Prostate gland (tissue), 2 donors: ENCODE measurements around the gene RNF144A. TPM values are rescaled to one million over a fixed set of nuclear protein-coding genes. Genes with fewer than 3 reads are reported as not detected.

ENCODE experiments used
- DNase-seq: peaks from one replicate; pipeline ENCODE4 v3.0.0-alpha.2; 2019; ENCODE audit warnings: low spot score
- H3K27ac ChIP-seq, 2 donors: fragments of 200-600 bp; sonication (generic); 2 replicates each; pipeline ENCODE4 v1.5.1; 2017 to 2019
- H3K27me3 ChIP-seq: fragments of 200-600 bp; sonication (generic); replicated peaks from 2 replicates; pipeline ENCODE4 v1.5.1; 2019; ENCODE audit not compliant: insufficient read depth
- H3K36me3 ChIP-seq, 2 donors: fragments of 200-600 bp; sonication (generic); 1 replicate in 1 of 2; 2 replicates in 1 of 2; pipeline versions ENCODE4 v1.5.1 to v1.8.1; 2017 to 2019
- H3K4me1 ChIP-seq: fragments of 200-600 bp; sonication (generic); replicated peaks from 2 replicates; pipeline ENCODE4 v1.5.1; 2019
- H3K4me3 ChIP-seq, 2 donors: fragments of 200-600 bp; sonication (generic); 2 replicates each; pipeline ENCODE4 v1.5.1; 2017 to 2019
- H3K9me3 ChIP-seq: fragments of 200-600 bp; sonication (generic); 2 replicates; pipeline ENCODE4 v1.5.1; 2017
- POLR2A ChIP-seq: fragments of 450-650 bp; IDR thresholded peaks from one replicate; pipeline ENCODE4 v1.6.1; 2016; ENCODE audit warnings: antibody characterized with exemption, mild to moderate bottlenecking
- POLR2AphosphoS5 ChIP-seq: sonication (generic); formaldehyde crosslinking; IDR thresholded peaks from one replicate; pipeline ENCODE4 v1.6.1; 2017; ENCODE audit warnings: antibody characterized with exemption
- WGBS: methylation state at CpG from one replicate; pipeline ENCODE4 v1.1.5; 2018; 5-methylcytosine and 5-hydroxymethylcytosine counted together
- intact Hi-C: fragments of 100-400 bp; cut with DNase I; formaldehyde crosslinking; loops from one replicate; pipeline ENCODE4 v1.14.2; 2022
- total RNA-seq, 2 donors: library from RNA; depleted of rRNA; stranded (reverse); fragments of >200 nt; gene quantifications; one replicate each; pipeline ENCODE4 v1.1.0, GENCODE V29; 2016
- TF ChIP-seq, protein P1 (sequence below), 4 experiments: fragments of 200-600 bp in 2 of 4; fragments of 450-650 bp in 2 of 4; sonication (generic) in 2 of 4; IDR thresholded peaks; 1 replicate in 3 of 4; 2 replicates in 1 of 4; pipeline ENCODE4 v1.5.1; 2016 to 2019; ENCODE audit warnings: antibody characterized with exemption in 4 of 4, mild to moderate bottlenecking in 2 of 4, moderate library complexity in 2 of 4

RNF144A gene
- total RNA-seq, 2 donors from 2014 or later: 9.1 to 27.9 TPM

DNA sequence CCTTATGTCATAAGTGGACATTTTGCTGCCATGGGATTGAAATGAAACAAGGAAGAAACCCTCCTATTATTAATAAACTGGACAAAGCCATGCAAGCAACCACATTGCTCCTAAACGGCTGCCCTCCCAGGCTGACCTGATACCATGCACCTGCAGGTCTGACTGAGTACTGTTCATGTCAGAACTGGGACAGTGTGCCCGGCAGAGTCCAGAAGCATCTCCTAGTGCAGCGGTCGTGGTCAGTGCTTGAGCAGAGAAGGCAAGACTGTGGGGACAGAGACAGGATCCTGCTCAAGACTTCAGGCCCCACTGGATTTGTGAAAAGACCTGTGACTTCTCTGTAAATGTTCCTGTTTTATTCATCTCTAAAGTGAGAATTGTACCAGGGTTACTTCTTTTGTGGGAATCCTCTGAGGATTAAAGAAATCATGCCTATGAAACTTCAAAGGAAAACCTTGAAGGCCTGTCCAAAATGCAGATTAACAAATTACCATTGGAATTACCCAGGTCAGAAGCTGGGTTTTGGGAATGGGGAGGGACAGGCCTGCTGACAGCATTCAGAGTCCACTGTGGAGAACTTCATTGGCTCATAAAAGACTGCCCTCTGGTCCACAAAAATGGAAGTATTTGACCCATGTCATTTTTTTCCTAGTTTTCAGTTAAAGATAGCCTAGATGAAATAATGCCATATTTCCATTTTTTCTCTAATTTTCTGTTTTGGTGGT, 13.9 kb downstream of the RNF144A start:
- H3K4me1 ChIP-seq: peaks cover 4% of the 10 kb centered on the region
- peak; percentile 2 for DNase-seq
- no peak overlapping the region for H3K4me3 ChIP-seq
- H3K27me3 ChIP-seq: no peaks in the 10 kb centered on the region
- intact Hi-C loops: no loop called here
- H3K27ac ChIP-seq: no peak overlapping the region
- no peaks in the 10 kb centered on the region for H3K36me3 ChIP-seq
- 83% methylated on average over 4 of the region's 4 CpGs for whole genome bisulfite sequencing
- TF ChIP-seq POLR2A (no peak), POLR2AphosphoS5 (no peak)
- TF ChIP-seq, protein P1, sequence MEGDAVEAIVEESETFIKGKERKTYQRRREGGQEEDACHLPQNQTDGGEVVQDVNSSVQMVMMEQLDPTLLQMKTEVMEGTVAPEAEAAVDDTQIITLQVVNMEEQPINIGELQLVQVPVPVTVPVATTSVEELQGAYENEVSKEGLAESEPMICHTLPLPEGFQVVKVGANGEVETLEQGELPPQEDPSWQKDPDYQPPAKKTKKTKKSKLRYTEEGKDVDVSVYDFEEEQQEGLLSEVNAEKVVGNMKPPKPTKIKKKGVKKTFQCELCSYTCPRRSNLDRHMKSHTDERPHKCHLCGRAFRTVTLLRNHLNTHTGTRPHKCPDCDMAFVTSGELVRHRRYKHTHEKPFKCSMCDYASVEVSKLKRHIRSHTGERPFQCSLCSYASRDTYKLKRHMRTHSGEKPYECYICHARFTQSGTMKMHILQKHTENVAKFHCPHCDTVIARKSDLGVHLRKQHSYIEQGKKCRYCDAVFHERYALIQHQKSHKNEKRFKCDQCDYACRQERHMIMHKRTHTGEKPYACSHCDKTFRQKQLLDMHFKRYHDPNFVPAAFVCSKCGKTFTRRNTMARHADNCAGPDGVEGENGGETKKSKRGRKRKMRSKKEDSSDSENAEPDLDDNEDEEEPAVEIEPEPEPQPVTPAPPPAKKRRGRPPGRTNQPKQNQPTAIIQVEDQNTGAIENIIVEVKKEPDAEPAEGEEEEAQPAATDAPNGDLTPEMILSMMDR (IDR thresholded peaks at IDR 0.05): no peak
- no peaks in the 10 kb centered on the region for H3K9me3 ChIP-seq

DNA sequence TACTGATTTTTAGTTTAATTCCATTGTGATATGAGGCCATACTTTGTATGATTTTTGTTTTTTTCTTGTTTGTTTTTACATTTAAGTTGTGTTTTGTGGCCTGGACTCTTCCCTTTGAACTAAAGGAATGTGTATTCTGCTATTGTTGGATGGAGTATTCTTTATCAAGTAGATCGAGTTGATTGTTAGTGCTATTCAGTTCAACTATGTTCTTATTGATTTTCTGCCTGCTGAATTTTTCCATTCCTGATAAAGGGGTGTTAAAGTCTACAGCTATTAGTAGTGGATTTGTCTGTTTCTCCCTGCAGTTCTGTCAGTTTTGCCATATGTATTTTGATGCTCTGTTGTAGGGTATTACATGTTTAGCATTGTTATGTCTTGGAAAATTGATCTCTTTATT, 14.5 kb downstream of the RNF144A start:
- Histone ChIP-seq H3K36me3 (no peaks in the 10 kb centered on the region), H3K27ac (no peak overlapping the region), H3K4me1 (peaks cover 4% of the 10 kb centered on the region), H3K27me3 (no peaks in the 10 kb centered on the region), H3K9me3 (no peaks in the 10 kb centered on the region), H3K4me3 (no peak overlapping the region)
- no peak for DNase-seq
- WGBS: 74% methylated on average over 1 of the region's 1 CpG
- TF ChIP-seq POLR2AphosphoS5 (no peak), POLR2A (no peak)
- TF ChIP-seq, protein P1 (IDR thresholded peaks at IDR 0.05): no peak
- intact Hi-C loops: no loop called here

DNA sequence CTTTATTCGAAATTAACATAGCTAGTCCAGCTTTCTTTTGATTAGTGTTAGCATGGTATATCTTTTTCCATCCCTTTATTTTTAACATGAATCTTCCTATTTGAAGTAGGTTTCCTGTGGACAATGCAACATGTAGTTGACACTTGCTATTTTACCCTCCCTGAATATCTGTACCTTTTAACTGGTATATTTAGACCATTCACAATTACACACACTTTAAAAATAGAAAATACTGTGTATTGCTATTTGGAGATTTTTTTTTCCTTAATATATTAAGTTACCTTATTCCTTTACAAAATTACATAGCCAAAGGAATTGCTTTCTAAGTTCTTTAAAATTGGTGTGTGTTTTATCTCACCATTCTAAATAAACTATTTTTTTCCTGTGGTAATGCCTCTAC, 15.0 kb downstream of the RNF144A start:
- Histone ChIP-seq H3K9me3 (no peaks in the 10 kb centered on the region), H3K27ac (no peak overlapping the region), H3K4me1 (peaks cover 3% of the 10 kb centered on the region), H3K27me3 (no peaks in the 10 kb centered on the region), H3K36me3 (no peaks in the 10 kb centered on the region), H3K4me3 (no peak overlapping the region)
- 97% methylated on average over 1 of the region's 1 CpG for WGBS
- DNase-seq: no peak
- TF ChIP-seq POLR2AphosphoS5 (no peak), POLR2A (no peak)
- TF ChIP-seq, protein P1 (IDR thresholded peaks at IDR 0.05): no peak
- intact Hi-C loops: no loop called here

DNA sequence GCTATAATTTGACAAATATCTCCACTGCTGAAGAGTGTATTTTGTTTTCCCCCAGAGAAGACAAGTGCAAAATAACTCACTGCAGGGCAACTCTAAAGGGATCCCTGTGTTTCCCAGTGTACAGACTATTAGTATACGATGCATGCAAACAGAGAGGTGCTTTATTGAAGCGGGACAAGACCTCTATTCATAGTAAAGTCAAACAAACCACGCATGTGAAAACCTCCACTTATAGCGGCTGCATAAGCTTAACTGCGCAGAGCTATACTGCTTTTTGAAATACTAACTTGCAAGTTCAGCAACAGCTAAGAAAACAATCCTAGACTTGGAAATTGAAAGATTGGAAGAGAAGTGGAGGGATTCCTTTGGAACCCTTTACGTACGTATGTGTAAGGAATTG, 15.6 kb downstream of the RNF144A start:
- no peak for DNase-seq
- H3K27ac ChIP-seq: no peak overlapping the region
- 85% methylated on average over 7 of the region's 7 CpGs for WGBS
- no peaks in the 10 kb centered on the region for H3K4me1 ChIP-seq
- no peak overlapping the region for H3K4me3 ChIP-seq
- no peaks in the 10 kb centered on the region for H3K36me3 ChIP-seq
- no peaks in the 10 kb centered on the region for H3K27me3 ChIP-seq
- TF ChIP-seq POLR2AphosphoS5: no peak
- no peak for TF ChIP-seq POLR2A
- TF ChIP-seq, protein P1 (IDR thresholded peaks at IDR 0.05): no peak
- no peaks in the 10 kb centered on the region for H3K9me3 ChIP-seq
- intact Hi-C loops: no loop called here

DNA sequence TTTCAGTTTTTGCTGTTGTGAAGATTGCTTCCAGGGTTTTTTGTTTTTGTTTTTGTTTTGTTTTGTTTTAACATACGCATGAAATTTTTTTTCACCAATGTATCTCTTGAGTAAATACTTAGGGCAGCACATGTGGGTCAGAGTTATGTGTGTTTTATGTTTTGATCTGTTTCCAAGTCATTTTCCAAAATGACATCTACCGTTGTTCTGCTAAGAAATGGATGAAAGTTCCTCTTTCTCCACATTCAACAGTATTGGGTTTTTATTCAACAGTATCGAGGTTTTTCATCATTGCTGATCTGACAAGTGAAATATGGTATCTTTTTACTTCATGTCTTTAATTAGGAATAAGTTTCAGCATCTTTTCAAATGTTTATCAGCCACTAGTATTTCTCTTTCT, 16.7 kb downstream of the RNF144A start:
- 82% methylated on average over 3 of the region's 3 CpGs for WGBS
- TF ChIP-seq, protein P1 (IDR thresholded peaks at IDR 0.05): no peak
- TF ChIP-seq POLR2A: no peak
- TF ChIP-seq POLR2AphosphoS5: no peak
- Histone ChIP-seq H3K36me3 (no peaks in the 10 kb centered on the region), H3K9me3 (no peaks in the 10 kb centered on the region), H3K27ac (no peak overlapping the region), H3K4me1 (no peaks in the 10 kb centered on the region), H3K27me3 (no peaks in the 10 kb centered on the region), H3K4me3 (no peak overlapping the region)
- intact Hi-C loops: no loop called here
- no peak for DNase-seq
